ENCODE results near the gene TOMM22. TPM values are rescaled to one million over a fixed set of nuclear protein-coding genes. Genes with fewer than 3 reads are reported as not detected.

The TOMM22 gene
- total and polyA plus RNA-seq, 2 experiments from 2014 or later = 84.0 to 131 TPM

DNA sequence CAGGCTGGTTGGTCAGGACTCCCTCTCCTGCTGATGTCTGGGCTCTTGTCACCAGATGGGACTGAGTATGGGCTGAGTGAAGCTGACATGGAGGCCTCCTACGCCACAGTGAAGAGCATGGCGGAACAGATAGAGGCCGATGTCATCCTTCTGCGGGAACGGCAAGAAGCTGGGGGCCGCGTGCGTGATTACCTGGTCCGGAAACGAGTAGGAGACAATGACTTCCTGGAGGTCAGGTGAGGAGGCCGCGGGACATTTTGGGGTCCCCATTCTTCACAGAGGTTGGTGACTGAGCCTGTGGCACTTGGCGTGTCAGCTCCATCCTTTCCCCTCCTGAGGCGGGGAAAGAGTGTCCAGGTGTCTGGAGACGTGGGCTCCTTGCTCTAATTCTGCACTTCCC is 34.1 kb downstream of the TOMM22 start:
- peaks cover 25% of the 10 kb centered on the region; the same call in 1 of the 2 replicates for H3K36me3 ChIP-seq (ENCODE audit: insufficient read depth)
- H3K27ac ChIP-seq (ENCODE audit: low read depth) = no peak overlapping the region
- Mint-ChIP-seq H3K36me3 (ENCODE audit: low read depth) (peaks cover 41% of the 10 kb centered on the region), H3K27ac (peak overlapping the region; percentile 54; the same call in 1 of the 2 replicates), H3K9me3 (no peaks in the 10 kb centered on the region), H3K4me1 (peaks cover 41% of the 10 kb centered on the region), H3K4me3 (no peak overlapping the region), H3K27me3 (ENCODE audit: insufficient read depth, low read depth, poor library complexity) (peaks cover 7% of the 10 kb centered on the region)
- H3F3A ChIP-seq (replicated peaks; ENCODE audit: low read depth) = 0 out of 2 replicates have a peak, but pooled peaks cover 4% of the 10 kb centered on the region
- H3K4me1 ChIP-seq (ENCODE audit: insufficient read depth) = peaks cover 31% of the 10 kb centered on the region
- TF ChIP-seq, protein P1, sequence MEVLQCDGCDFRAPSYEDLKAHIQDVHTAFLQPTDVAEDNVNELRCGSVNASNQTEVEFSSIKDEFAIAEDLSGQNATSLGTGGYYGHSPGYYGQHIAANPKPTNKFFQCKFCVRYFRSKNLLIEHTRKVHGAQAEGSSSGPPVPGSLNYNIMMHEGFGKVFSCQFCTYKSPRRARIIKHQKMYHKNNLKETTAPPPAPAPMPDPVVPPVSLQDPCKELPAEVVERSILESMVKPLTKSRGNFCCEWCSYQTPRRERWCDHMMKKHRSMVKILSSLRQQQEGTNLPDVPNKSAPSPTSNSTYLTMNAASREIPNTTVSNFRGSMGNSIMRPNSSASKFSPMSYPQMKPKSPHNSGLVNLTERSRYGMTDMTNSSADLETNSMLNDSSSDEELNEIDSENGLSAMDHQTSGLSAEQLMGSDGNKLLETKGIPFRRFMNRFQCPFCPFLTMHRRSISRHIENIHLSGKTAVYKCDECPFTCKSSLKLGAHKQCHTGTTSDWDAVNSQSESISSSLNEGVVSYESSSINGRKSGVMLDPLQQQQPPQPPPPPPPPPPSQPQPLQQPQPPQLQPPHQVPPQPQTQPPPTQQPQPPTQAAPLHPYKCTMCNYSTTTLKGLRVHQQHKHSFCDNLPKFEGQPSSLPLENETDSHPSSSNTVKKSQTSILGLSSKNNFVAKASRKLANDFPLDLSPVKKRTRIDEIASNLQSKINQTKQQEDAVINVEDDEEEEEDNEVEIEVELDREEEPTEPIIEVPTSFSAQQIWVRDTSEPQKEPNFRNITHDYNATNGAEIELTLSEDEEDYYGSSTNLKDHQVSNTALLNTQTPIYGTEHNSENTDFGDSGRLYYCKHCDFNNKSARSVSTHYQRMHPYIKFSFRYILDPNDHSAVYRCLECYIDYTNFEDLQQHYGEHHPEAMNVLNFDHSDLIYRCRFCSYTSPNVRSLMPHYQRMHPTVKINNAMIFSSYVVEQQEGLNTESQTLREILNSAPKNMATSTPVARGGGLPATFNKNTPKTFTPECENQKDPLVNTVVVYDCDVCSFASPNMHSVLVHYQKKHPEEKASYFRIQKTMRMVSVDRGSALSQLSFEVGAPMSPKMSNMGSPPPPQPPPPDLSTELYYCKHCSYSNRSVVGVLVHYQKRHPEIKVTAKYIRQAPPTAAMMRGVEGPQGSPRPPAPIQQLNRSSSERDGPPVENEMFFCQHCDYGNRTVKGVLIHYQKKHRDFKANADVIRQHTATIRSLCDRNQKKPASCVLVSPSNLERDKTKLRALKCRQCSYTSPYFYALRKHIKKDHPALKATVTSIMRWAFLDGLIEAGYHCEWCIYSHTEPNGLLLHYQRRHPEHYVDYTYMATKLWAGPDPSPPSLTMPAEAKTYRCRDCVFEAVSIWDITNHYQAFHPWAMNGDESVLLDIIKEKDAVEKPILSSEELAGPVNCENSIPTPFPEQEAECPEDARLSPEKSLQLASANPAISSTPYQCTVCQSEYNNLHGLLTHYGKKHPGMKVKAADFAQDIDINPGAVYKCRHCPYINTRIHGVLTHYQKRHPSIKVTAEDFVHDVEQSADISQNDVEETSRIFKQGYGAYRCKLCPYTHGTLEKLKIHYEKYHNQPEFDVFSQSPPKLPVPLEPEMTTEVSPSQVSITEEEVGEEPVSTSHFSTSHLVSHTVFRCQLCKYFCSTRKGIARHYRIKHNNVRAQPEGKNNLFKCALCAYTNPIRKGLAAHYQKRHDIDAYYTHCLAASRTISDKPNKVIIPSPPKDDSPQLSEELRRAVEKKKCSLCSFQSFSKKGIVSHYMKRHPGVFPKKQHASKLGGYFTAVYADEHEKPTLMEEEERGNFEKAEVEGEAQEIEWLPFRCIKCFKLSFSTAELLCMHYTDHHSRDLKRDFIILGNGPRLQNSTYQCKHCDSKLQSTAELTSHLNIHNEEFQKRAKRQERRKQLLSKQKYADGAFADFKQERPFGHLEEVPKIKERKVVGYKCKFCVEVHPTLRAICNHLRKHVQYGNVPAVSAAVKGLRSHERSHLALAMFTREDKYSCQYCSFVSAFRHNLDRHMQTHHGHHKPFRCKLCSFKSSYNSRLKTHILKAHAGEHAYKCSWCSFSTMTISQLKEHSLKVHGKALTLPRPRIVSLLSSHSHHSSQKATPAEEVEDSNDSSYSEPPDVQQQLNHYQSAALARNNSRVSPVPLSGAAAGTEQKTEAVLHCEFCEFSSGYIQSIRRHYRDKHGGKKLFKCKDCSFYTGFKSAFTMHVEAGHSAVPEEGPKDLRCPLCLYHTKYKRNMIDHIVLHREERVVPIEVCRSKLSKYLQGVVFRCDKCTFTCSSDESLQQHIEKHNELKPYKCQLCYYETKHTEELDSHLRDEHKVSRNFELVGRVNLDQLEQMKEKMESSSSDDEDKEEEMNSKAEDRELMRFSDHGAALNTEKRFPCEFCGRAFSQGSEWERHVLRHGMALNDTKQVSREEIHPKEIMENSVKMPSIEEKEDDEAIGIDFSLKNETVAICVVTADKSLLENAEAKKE (CRISPR knock-in tag; IDR thresholded peaks at IDR 0.05) = no peak
- TF ChIP-seq EZH2phosphoT487 (IDR thresholded peaks at IDR 0.05; ENCODE audit: unreplicated experiment) (no peak), EZH2 (IDR thresholded peaks at IDR 0.05; ENCODE audit: low read depth, unreplicated experiment) (no peak), ZNF331 (CRISPR knock-in tag; IDR thresholded peaks at IDR 0.05; ENCODE audit: low read depth) (no peak), CREB1 (CRISPR knock-in tag; IDR thresholded peaks at IDR 0.05; ENCODE audit: low read depth) (no peak)
- TF ChIP-seq, protein P2, sequence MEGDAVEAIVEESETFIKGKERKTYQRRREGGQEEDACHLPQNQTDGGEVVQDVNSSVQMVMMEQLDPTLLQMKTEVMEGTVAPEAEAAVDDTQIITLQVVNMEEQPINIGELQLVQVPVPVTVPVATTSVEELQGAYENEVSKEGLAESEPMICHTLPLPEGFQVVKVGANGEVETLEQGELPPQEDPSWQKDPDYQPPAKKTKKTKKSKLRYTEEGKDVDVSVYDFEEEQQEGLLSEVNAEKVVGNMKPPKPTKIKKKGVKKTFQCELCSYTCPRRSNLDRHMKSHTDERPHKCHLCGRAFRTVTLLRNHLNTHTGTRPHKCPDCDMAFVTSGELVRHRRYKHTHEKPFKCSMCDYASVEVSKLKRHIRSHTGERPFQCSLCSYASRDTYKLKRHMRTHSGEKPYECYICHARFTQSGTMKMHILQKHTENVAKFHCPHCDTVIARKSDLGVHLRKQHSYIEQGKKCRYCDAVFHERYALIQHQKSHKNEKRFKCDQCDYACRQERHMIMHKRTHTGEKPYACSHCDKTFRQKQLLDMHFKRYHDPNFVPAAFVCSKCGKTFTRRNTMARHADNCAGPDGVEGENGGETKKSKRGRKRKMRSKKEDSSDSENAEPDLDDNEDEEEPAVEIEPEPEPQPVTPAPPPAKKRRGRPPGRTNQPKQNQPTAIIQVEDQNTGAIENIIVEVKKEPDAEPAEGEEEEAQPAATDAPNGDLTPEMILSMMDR (conservative IDR thresholded peaks at IDR 0.05; ENCODE audit: low read depth in 2 of 2) = no peak
- H3K27me3 ChIP-seq (ENCODE audit: insufficient read depth) = no peaks in the 10 kb centered on the region
- ATAC-seq (no peak), DNase-seq (ENCODE audit: low spot score) (no peak)
- H3K4me2 ChIP-seq = no peak overlapping the region
- H3K9me2 ChIP-seq (ENCODE audit: insufficient read depth) = no peaks in the 10 kb centered on the region
- no peak overlapping the region for H2AFZ ChIP-seq
- H3K4me3 ChIP-seq = no peak overlapping the region
- peaks cover 48% of the 10 kb centered on the region for H4K20me1 ChIP-seq (replicated peaks; ENCODE audit: insufficient read depth)
- H3K79me2 ChIP-seq (replicated peaks; ENCODE audit: insufficient read depth) = peaks cover 49% of the 10 kb centered on the region

Data from GM23338 (cell line).